ENCODE data around the gene GTPBP4. TPM values are rescaled to one million over a fixed set of nuclear protein-coding genes. Genes with fewer than 3 reads are reported as not detected.

The GTPBP4 gene
- total RNA-seq, 2 experiments from 2014 or later: 109 to 116 TPM

DNA sequence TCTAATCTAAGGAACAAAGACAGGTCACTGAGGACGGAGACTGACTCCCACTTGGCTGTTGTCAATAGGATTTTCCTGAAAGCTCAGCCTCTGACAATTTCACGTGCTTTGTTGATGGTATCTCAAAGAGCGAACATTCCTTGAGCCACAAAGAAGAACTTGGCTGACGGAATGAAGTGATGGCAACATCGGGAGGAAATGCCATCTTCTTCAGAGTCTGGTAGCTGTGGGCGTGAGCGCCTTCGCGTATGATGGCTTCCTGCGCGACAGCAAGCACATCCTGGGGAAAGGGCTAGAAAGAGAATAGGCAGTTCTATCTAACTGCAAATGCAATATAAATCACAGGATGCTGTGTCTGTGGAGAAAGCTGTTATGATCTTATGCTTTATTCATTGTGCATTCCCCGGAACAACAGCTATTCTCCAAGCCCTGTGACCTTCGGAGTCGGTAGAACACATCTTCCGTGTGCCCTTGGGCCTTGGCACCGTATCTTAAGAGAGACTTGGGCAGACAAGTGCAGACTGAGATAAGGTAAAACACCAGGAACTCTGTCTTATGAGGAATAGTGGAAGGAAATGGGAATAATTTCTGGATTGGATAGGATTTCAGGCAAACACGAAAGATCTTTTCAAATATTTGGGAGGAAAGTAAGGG lies 19.6 kb upstream of the GTPBP4 start:
- Mint-ChIP-seq H3K9me3 (ENCODE audit: low read depth) (no peaks in the 10 kb centered on the region), H3K27ac (no peak overlapping the region), H3K36me3 (ENCODE audit: low read depth) (no peaks in the 10 kb centered on the region), H3K4me3 (no peak overlapping the region), H3K4me1 (peaks cover 7% of the 10 kb centered on the region), H3K27me3 (peaks cover 5% of the 10 kb centered on the region)
- POLR2A ChIA-PET: no interaction called here
- intact Hi-C loops (cut with DNase I, micrococcal nuclease): no loop called here
- no peak for DNase-seq
- CTCF ChIA-PET: interaction anchor here (0.7 kb wide), 1 partner anchor 81 kb away, joined by 3 read pairs; no protein-coding TSS in a partner anchor
- ATAC-seq: no peak

DNA sequence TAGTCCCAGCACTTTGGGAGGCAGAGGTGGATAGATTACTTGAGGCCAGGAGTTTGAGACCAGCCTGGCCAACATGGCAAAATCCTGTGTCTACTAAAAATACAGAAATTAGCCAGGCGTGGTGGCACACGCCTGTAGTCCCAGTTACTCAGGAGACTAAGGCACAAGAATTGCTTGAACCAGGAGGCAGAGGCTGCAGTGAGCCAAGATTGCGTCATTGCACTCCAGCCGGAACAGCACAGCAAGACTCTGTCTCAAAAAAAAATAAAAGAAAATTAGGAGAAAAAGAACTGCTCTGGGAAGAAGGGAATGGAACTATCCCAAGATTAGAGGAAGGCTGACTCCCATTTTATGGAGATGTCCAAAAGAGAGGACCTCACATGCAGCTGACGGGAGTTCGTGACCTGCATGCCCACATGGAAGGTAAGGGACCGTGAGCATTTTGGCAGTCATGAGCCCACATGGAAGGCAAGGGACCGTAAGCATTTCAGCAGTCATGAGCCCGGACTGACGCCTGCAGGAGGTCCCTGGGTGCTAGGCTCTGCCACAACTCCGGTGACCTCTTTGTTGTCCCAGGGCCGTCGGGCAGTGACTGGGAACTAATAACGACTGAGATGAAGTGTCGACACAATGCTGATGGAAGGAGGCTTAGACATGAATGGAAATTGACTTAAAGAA lies 18.6 kb upstream of the GTPBP4 start:
- no peak for ATAC-seq
- H3K27me3 Mint-ChIP-seq: peaks cover 5% of the 10 kb centered on the region
- POLR2A ChIA-PET: no interaction called here
- no peak overlapping the region for H3K4me3 Mint-ChIP-seq
- intact Hi-C loops (cut with DNase I, micrococcal nuclease): no loop called here
- no peak overlapping the region for H3K27ac Mint-ChIP-seq
- H3K9me3 Mint-ChIP-seq (ENCODE audit: low read depth): no peaks in the 10 kb centered on the region
- CTCF ChIA-PET: no interaction called here
- no peaks in the 10 kb centered on the region for H3K36me3 Mint-ChIP-seq (ENCODE audit: low read depth)
- no peak for DNase-seq
- H3K4me1 Mint-ChIP-seq: peaks cover 7% of the 10 kb centered on the region

DNA sequence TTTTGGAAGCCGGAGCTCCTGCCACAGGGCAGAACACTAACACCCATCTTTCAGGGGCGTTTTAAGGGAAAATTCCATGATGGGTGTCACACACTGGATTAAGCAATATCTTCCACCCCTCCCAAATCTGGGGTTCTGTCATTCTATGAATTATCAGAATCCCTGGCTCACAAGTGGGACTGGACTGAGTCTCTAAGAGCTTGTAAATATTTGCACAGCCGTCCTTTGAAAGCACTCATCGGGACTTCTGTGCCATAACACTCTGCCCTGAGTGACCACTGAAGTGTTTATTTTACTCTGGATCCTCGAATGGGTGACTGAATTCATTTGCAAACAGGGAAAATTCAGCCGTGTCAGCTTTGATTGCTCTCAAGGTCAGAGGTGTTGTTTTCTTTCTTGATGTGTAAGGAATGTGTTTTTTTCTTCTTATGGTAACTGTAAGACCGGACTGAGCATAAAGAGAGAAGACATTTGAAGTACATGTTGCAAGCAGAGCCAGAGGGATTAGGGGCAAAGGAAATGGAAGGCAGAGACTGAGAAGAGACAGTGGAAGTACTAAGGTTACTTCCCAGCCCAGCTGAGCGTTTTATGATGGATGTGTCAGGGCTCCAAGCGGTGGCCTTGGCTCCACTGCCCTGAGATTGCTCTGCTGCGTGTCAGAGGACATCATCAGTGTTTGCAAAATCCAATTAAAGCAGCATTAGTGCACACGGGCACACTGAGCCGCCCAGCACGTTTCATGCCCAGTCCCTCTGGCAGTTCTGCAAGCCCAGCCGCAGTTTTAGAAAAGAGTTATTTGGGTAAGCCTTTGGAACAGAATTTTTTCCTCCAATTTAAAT lies 17.7 kb upstream of the GTPBP4 start:
- intact Hi-C loops (cut with DNase I, micrococcal nuclease): no loop called here
- Mint-ChIP-seq H3K4me1 (peaks cover 7% of the 10 kb centered on the region), H3K27ac (no peak overlapping the region), H3K4me3 (no peak overlapping the region), H3K36me3 (ENCODE audit: low read depth) (no peaks in the 10 kb centered on the region), H3K9me3 (ENCODE audit: low read depth) (no peaks in the 10 kb centered on the region), H3K27me3 (peaks cover 5% of the 10 kb centered on the region)
- DNase-seq (no peak), ATAC-seq (no peak)
- ChIA-PET CTCF (no interaction called here), POLR2A (no interaction called here)

DNA sequence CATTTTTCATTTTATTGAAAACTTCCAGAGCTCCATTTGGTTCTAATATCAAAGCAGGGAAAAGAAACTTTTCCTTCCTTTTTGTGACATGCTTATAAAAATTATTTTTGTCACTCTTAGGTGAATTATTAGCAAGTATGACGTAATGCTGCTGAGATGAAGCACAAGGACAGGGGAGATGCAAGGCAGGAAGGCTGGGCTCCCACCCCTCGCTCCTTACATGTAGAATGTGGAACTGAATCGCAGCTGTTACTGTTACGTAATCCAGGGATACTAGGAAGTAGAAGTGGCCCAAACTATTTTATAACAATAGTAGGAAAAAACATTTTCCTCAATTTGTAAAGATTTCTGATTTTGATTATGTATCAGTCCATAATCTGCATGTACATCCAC lies 17.1 kb upstream of the GTPBP4 start:
- no peak overlapping the region for H3K27ac Mint-ChIP-seq

DNA sequence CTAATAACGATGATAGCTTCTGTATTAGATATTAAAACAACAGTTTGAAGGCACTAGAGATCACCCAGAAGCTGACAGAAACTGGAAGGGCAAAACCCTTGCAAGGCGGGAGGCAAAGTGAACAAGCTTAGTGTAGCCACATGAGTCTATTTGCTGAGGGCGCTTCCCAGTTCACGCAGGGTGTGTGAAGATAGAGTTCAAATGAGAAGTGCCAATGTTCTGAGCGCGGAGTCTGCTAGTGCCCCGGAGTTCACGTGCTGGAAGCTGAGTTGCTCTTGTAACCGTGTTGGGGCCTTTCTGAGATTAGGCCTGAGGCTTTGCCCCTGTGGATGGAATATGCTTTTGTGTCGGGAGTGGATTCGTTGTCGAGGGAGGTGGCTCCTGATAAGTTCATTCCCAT lies 16.6 kb upstream of the GTPBP4 start:
- Mint-ChIP-seq H3K36me3 (ENCODE audit: low read depth) (no peaks in the 10 kb centered on the region), H3K4me1 (peaks cover 7% of the 10 kb centered on the region), H3K9me3 (ENCODE audit: low read depth) (peaks cover 2% of the 10 kb centered on the region), H3K27me3 (peaks cover 5% of the 10 kb centered on the region), H3K27ac (no peak overlapping the region), H3K4me3 (no peak overlapping the region)
- ChIA-PET POLR2A (no interaction called here), CTCF (no interaction called here)
- DNase-seq (no peak), ATAC-seq (no peak)
- intact Hi-C loops (cut with DNase I, micrococcal nuclease): no loop called here

More for the DNA sequence above, 17.1 kb upstream of the GTPBP4 start:
- Mint-ChIP-seq H3K9me3 (ENCODE audit: low read depth) (no peaks in the 10 kb centered on the region), H3K36me3 (ENCODE audit: low read depth) (no peaks in the 10 kb centered on the region), H3K27me3 (peaks cover 5% of the 10 kb centered on the region), H3K4me3 (no peak overlapping the region), H3K4me1 (peaks cover 7% of the 10 kb centered on the region)
- ChIA-PET CTCF (no interaction called here), POLR2A (no interaction called here)
- ATAC-seq: no peak
- intact Hi-C loops (cut with DNase I, micrococcal nuclease): no loop called here
- DNase-seq: no peak

- H3K27ac Mint-ChIP-seq: no peak overlapping the region
- no peaks in the 10 kb centered on the region for H3K4me1 Mint-ChIP-seq
- POLR2A ChIA-PET: no interaction called here
- intact Hi-C loops (cut with DNase I, micrococcal nuclease): no loop called here
- DNase-seq: no peak
- H3K4me3 Mint-ChIP-seq: no peak overlapping the region
- no peak for ATAC-seq
- H3K9me3 Mint-ChIP-seq (ENCODE audit: low read depth): peaks cover 4% of the 10 kb centered on the region
- H3K36me3 Mint-ChIP-seq (ENCODE audit: low read depth): peaks cover 2% of the 10 kb centered on the region
- peaks cover 5% of the 10 kb centered on the region for H3K27me3 Mint-ChIP-seq
- CTCF ChIA-PET: no interaction called here
Observed at GRCh38 chr10:972763-973162, 15.5 kb upstream of the GTPBP4 start.

GRCh38 chr10:974038-974784 lies 14.0 kb upstream of the GTPBP4 start:
- peaks cover 2% of the 10 kb centered on the region for H3K36me3 Mint-ChIP-seq (ENCODE audit: low read depth)
- H3K27me3 Mint-ChIP-seq: peaks cover 5% of the 10 kb centered on the region
- intact Hi-C loops (cut with DNase I, micrococcal nuclease): no loop called here
- no peaks in the 10 kb centered on the region for H3K4me1 Mint-ChIP-seq
- no peak overlapping the region for H3K4me3 Mint-ChIP-seq
- ATAC-seq (no peak), DNase-seq (no peak)
- ChIA-PET CTCF (no interaction called here), POLR2A (no interaction called here)
- no peak overlapping the region for H3K27ac Mint-ChIP-seq
- H3K9me3 Mint-ChIP-seq (ENCODE audit: low read depth): peaks cover 10% of the 10 kb centered on the region

DNA sequence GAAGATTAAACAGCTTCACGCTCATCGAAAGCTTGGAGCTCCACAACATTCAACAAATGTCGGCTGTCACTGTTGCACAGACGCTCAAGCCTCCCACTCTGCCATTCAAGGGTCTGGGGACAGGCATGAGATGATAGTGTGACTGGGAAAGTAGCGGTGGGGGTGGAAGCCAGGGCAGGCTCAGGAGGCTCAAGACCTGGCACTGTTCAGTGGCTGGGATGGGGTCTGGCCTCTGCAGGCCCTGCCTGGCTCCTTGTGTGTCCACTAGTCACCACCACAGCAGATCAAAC lies 13.5 kb upstream of the GTPBP4 start:
- intact Hi-C loops (cut with DNase I, micrococcal nuclease): no loop called here
- Mint-ChIP-seq H3K4me3 (no peak overlapping the region), H3K4me1 (no peaks in the 10 kb centered on the region), H3K27ac (no peak overlapping the region), H3K27me3 (peaks cover 3% of the 10 kb centered on the region), H3K9me3 (ENCODE audit: low read depth) (peaks cover 13% of the 10 kb centered on the region), H3K36me3 (ENCODE audit: low read depth) (peaks cover 5% of the 10 kb centered on the region)
- POLR2A ChIA-PET: no interaction called here
- DNase-seq (no peak), ATAC-seq (no peak)
- CTCF ChIA-PET: no interaction called here

DNA sequence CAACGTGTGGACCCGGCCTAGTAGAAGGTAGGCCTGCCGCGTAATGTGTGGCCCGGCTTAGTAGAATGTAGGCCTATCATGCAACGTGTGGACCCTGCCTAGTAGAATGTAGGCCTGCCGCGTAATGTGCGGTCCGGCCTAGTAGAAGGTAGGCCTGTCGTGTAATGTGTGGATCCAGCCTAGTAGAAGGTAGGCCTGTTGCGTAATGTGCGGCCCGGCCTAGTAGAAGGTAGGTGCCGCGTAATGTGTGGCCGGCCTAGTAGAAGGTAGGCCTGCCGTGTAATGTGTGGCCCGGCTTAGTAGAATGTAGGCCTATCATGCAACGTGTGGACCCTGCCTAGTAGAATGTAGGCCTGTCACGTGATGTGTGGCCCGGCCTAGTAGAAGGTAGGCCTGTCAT lies 11.9 kb upstream of the GTPBP4 start:
- intact Hi-C loops (cut with DNase I, micrococcal nuclease): no loop called here
- H3K4me3 Mint-ChIP-seq: no peak overlapping the region
- no peak overlapping the region for H3K27ac Mint-ChIP-seq
- DNase-seq (no peak), ATAC-seq (no peak)
- no peaks in the 10 kb centered on the region for H3K4me1 Mint-ChIP-seq
- POLR2A ChIA-PET: no interaction called here
- H3K27me3 Mint-ChIP-seq: no peaks in the 10 kb centered on the region
- peaks cover 22% of the 10 kb centered on the region for H3K9me3 Mint-ChIP-seq (ENCODE audit: low read depth)
- H3K36me3 Mint-ChIP-seq (ENCODE audit: low read depth): peaks cover 14% of the 10 kb centered on the region
- CTCF ChIA-PET: no interaction called here

DNA sequence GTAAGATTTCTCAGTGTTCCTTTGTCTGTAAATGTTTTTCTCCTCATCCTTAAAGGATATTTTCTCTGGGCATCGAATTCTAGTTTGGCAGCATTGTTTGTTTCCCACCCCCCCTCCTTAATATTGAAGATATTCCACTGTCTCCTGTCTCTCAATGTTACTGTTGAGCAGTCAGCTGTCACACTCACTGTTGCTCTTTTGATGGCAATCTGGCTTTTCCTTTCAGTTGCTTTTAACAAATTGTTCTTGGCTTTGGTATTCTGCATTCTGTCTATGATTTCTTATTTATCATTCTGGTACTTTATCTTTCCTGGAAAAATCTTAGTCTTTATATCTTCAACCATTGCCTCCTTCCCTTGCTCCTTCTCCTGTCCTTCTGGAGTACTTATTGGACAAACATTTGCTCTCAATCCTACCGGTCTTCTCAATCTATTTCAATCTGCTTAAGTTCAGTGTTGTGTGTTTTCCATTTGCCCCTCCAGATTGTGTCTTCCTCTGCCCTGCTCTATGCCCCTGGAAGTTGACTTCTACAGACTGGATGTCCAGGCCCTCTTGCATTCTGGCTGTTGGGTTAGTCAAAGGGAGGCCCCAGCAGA lies 9.3 kb upstream of the GTPBP4 start:
- intact Hi-C loops (cut with DNase I, micrococcal nuclease): no loop called here
- H3K36me3 Mint-ChIP-seq (ENCODE audit: low read depth): peaks cover 16% of the 10 kb centered on the region
- POLR2A ChIA-PET: no interaction called here
- ATAC-seq (no peak), DNase-seq (no peak)
- H3K9me3 Mint-ChIP-seq (ENCODE audit: low read depth): peaks cover 22% of the 10 kb centered on the region
- no peaks in the 10 kb centered on the region for H3K27me3 Mint-ChIP-seq
- H3K4me1 Mint-ChIP-seq: no peaks in the 10 kb centered on the region
- no peak overlapping the region for H3K27ac Mint-ChIP-seq
- no peak overlapping the region for H3K4me3 Mint-ChIP-seq
- CTCF ChIA-PET: no interaction called here

DNA sequence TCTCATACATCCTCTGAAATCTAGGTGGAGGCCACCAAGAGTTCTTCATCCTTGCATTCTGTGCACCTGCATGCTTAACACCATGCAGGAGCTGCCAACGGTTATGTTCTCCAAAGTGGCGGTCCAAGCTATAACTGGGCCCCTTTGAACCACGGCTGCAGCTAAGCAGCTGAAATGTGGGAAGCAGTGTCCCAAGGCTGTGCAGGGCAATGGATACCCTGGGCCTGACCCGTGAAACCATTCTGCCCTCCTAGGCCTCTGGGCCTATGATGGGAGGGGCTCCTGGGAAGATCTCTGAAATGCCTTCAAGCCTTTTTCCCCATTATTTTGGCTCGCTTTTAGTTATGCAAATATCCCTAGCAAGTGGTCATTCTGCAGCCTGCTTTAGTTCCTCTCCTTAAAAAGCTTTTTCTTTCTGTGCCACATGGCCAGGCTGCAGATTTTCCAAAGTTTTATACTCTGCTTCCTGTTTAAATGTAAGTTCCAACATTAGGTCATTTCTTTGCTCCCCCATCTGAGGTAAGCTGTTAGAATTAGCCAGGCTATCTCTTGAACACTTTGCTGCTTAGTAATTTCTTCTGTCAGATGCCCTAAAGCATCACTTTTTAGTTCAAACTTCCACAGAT lies 7.7 kb upstream of the GTPBP4 start:
- DNase-seq (no peak), ATAC-seq (no peak)
- Mint-ChIP-seq H3K27ac (no peak overlapping the region), H3K27me3 (no peaks in the 10 kb centered on the region), H3K36me3 (ENCODE audit: low read depth) (peaks cover 16% of the 10 kb centered on the region), H3K9me3 (ENCODE audit: low read depth) (peaks cover 22% of the 10 kb centered on the region), H3K4me3 (no peak overlapping the region), H3K4me1 (no peaks in the 10 kb centered on the region)
- CTCF ChIA-PET: no interaction called here
- POLR2A ChIA-PET: no interaction called here
- intact Hi-C loops (cut with DNase I, micrococcal nuclease): no loop called here
